Fibroblast of the aortic adventitia (primary cell): ENCODE measurements around the gene CD200R1. TPM values are rescaled to one million over a fixed set of nuclear protein-coding genes. Genes with fewer than 3 reads are reported as not detected.

Source experiments
- DNase-seq: peaks from one replicate; pipeline ENCODE4 v3.0.0-alpha.2; 2010; ENCODE audit warnings: low read depth
- H3K4me3 ChIP-seq: 2 replicates; pipeline ENCODE4 v1.5.1; 2011; ENCODE audit warnings: low read depth, mild to moderate bottlenecking, control low read depth, low read length, moderate library complexity
- total RNA-seq: library from RNA; depleted of rRNA; stranded (reverse); fragments of >200 nt; gene quantifications from 2 replicates; pipeline ENCODE4 v1.2.3, GENCODE V29; 2012; ENCODE audit warnings: low replicate concordance
- TF ChIP-seq, protein P1 (sequence below): IDR thresholded peaks from 2 replicates; pipeline ENCODE4 v1.5.1; 2011; ENCODE audit warnings: mild to moderate bottlenecking, low read length, control low read depth, inconsistent platforms; ENCODE audit not compliant: insufficient read depth

Gene CD200R1
- total RNA-seq, 1 donor: not detected

DNA sequence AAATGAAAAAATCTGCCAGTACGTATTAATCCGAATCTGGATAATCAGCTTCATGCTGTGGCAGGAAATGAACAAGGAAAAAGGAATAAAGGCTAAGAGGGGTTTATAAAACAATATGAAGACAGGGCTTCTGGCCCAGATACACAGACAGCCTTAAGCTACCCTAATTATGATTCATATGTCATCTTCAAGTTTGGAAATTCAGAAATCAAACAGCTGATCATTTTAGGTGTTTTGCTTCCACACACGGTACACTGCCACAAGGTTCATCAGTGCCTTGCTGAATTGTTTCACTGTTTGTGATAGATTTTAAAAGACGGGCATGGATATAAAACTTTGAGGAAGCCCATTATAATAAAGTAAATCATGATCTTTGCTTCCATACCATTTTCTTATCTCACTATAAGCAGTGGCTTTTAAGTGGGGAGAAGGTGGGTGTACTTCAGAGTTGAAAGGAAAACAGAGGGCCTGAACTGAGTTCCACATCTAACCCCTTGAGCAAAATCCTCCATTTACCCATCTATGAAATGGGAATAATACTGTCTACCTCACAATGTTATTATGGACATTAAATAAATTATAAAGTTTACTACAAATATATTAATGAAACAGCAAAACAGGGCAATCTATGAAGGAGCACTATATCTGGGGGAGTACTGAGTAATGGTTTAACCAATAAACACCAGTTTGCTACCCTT, 31.6 kb upstream of the CD200R1 start:
- H3K4me3 ChIP-seq: no peak overlapping the region
- DNase-seq: no peak
- TF ChIP-seq, protein P1, sequence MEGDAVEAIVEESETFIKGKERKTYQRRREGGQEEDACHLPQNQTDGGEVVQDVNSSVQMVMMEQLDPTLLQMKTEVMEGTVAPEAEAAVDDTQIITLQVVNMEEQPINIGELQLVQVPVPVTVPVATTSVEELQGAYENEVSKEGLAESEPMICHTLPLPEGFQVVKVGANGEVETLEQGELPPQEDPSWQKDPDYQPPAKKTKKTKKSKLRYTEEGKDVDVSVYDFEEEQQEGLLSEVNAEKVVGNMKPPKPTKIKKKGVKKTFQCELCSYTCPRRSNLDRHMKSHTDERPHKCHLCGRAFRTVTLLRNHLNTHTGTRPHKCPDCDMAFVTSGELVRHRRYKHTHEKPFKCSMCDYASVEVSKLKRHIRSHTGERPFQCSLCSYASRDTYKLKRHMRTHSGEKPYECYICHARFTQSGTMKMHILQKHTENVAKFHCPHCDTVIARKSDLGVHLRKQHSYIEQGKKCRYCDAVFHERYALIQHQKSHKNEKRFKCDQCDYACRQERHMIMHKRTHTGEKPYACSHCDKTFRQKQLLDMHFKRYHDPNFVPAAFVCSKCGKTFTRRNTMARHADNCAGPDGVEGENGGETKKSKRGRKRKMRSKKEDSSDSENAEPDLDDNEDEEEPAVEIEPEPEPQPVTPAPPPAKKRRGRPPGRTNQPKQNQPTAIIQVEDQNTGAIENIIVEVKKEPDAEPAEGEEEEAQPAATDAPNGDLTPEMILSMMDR: no peak

DNA sequence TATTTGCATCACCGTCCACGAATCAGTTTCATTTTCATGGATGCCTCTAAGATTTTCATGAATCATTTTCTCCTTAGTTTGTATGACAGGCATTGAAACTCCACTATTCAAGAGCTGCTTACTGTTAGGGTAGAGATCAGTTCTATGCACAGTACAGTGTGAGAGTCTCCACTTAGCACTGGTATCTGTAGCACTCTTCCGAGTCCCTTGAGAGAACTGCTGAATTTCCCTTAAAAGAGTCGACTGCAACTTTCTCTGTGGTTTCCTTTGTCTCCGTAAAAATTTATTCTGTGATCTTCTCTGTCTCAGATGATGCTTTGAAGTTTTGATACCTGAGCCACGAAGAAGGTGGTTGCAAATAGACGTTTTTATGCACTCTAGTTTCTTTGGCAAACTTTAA, 30.7 kb upstream of the CD200R1 start:
- no peak for DNase-seq
- TF ChIP-seq, protein P1: no peak
- H3K4me3 ChIP-seq: no peak overlapping the region

DNA sequence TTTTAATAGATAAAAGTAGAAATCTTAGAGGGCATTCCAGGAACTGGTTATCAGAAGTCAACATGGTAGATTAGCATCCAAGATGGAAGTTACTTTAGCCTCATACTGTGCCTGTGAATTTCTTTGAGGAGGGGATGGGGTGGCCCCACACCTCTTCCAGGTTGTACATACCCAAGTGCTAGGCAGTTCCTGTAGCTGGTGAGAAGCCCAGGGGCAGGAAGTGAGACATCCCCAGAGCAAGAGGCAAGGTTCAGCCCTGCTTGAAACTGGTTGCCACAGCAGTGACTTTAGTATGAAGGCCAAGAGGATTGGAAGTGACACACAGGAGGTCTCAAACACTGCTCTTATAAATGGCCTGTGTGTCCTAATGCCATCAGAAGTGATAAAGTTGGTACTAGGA, 27.8 kb upstream of the CD200R1 start:
- TF ChIP-seq, protein P1: no peak
- no peak overlapping the region for H3K4me3 ChIP-seq
- DNase-seq: no peak

DNA sequence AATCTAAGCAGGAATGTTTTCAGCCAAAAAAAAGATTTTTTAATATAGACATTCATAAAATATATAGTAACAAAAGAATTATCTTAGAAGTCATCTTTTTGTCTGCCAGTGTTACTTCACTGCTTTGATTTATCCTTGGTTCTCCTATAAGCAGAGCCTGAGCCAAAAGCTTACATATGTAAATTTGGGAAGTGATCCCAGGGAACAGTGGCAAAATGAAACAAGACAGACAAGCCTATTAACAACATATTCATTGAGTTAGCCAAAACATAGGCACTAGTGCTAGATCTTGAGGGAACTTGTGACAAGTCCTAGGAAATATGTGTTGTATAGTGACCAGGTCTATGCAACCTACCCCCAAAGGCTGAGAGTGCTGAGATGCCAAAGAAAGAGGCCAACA, 27.1 kb upstream of the CD200R1 start:
- TF ChIP-seq, protein P1: no peak
- no peak for DNase-seq
- no peak overlapping the region for H3K4me3 ChIP-seq

DNA sequence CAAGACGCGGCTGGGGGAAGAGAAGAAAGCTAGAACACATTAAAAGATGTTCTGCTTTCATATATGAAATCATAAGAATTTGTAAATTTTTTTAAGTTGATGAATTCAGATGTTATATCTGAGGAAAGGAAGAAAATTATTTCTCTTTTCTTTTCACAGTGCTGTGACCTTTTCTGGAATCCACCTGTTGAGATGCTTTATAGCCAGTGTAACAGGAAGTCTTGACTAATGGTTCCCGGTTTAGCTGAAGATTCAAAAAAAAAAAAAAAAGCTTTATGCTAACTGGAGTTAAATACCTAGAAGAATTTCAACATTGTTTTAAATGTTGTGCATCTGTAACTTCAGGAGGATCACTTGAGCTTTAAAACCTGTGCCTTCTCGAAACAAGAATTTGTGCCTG, 25.8 kb upstream of the CD200R1 start:
- no peak for DNase-seq
- H3K4me3 ChIP-seq: no peak overlapping the region
- TF ChIP-seq, protein P1: no peak

DNA sequence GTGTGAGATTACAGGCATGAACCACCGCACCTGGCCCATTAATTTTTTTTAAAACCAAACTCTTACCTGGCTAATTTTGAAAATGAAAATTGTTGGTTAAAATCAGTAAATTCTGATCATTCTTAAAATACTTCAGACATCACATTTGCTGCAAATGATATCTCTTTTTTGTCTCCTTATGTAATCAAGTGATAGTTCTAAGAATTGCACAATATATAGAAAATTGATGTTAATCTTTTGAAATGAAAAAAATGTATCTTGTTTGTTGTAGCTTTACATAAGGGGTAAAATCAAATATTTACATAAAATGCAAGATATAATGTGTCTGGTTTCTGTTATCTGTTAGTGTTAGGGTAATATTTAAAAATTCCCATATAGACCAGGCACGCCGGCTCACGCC, 20.9 kb upstream of the CD200R1 start:
- DNase-seq: no peak
- H3K4me3 ChIP-seq: no peak overlapping the region
- TF ChIP-seq, protein P1: no peak
